Peyer's patch (tissue), 4 donors: ENCODE measurements around the gene SMC3. TPM values are rescaled to one million over a fixed set of nuclear protein-coding genes. Genes with fewer than 3 reads are reported as not detected.

Source experiments
- DNase-seq, 3 donors: peaks; one replicate each; pipeline ENCODE4 v3.0.0-alpha.2; 2017 to 2019
- H3K27ac ChIP-seq, 4 donors: fragments of 200-600 bp; sonication (generic); one replicate each; pipeline ENCODE4 v1.5.1; 2016 to 2019
- H3K27me3 ChIP-seq, 2 donors: fragments of 200-600 bp; sonication (generic); one replicate each; pipeline ENCODE4 v1.5.1; 2019
- H3K36me3 ChIP-seq, 3 donors: fragments of 200-600 bp; sonication (generic); one replicate each; pipeline ENCODE4 v1.5.1; 2016 to 2019
- H3K4me1 ChIP-seq, 4 donors: fragments of 200-600 bp; sonication (generic); one replicate each; pipeline ENCODE4 v1.5.1; 2016 to 2019
- H3K4me3 ChIP-seq, 4 donors: fragments of 200-600 bp; sonication (generic); 1 replicate in 3 of 4; 2 replicates in 1 of 4; pipeline ENCODE4 v1.5.1; 2016 to 2019; ENCODE audit warnings: mild to moderate bottlenecking in 1 of 4
- H3K9me3 ChIP-seq, 4 donors: fragments of 200-600 bp; sonication (generic); one replicate each; pipeline ENCODE4 v1.5.1; 2016 to 2019; ENCODE audit warnings: mild to moderate bottlenecking in 1 of 4
- POLR2A ChIP-seq, 2 donors: fragments of 450-650 bp; IDR thresholded peaks; one replicate each; pipeline ENCODE4 v1.5.1; 2017; ENCODE audit warnings: antibody characterized with exemption in 2 of 2, mild to moderate bottlenecking in 2 of 2, moderate library complexity in 2 of 2
- total RNA-seq, 4 donors: library from RNA; depleted of rRNA; stranded (reverse); fragments of >200 nt; gene quantifications; one replicate each; pipeline ENCODE4 v1.1.0, GENCODE V29; 2016
- TF ChIP-seq, protein P1 (sequence below), 6 experiments: fragments of 450-650 bp in 4 of 6; fragments of 200-600 bp in 2 of 6; sonication (generic) in 1 of 6; IDR thresholded peaks; one replicate each; pipeline ENCODE4 v1.5.1; 2017 to 2019; ENCODE audit warnings: antibody characterized with exemption in 6 of 6, mild to moderate bottlenecking in 3 of 6, moderate library complexity in 1 of 6

Gene SMC3
- total RNA-seq, 4 donors from 2014 or later, result 21.9 to 37.1 (median 33.0) TPM

DNA sequence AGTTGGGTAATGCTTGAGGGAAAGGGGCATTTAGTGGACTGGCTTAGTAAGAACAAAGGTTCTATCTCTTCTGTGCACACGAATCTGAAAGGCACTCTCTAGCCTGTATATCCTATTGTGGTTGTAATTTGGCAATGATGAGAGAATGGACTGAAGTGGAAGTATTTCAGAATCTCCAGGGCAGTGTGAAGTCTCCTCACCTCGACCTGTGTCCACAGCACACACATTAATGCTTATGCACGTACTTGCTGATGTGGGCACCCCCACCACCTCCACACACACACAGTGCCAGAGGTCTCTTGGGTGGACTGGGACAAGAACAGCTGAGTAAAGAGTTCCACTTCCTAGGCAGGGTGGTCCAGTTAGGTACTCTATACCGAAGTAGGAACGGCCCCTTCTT lies 6.9 kb downstream of the SMC3 start:
- Histone ChIP-seq H3K9me3 (no peaks in the 10 kb centered on the region), H3K27me3 (no peaks in the 10 kb centered on the region), H3K27ac (no peak overlapping the region), H3K36me3 (peaks cover 0 to 35% (median 0%) of the 10 kb centered on the region in 3 donors), H3K4me1 (peaks cover 0 to 7% (median 3%) of the 10 kb centered on the region in 4 donors), H3K4me3 (no peak overlapping the region)
- no peak for DNase-seq
- no peak for TF ChIP-seq POLR2A (IDR thresholded peaks at IDR 0.05)
- TF ChIP-seq, protein P1, sequence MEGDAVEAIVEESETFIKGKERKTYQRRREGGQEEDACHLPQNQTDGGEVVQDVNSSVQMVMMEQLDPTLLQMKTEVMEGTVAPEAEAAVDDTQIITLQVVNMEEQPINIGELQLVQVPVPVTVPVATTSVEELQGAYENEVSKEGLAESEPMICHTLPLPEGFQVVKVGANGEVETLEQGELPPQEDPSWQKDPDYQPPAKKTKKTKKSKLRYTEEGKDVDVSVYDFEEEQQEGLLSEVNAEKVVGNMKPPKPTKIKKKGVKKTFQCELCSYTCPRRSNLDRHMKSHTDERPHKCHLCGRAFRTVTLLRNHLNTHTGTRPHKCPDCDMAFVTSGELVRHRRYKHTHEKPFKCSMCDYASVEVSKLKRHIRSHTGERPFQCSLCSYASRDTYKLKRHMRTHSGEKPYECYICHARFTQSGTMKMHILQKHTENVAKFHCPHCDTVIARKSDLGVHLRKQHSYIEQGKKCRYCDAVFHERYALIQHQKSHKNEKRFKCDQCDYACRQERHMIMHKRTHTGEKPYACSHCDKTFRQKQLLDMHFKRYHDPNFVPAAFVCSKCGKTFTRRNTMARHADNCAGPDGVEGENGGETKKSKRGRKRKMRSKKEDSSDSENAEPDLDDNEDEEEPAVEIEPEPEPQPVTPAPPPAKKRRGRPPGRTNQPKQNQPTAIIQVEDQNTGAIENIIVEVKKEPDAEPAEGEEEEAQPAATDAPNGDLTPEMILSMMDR (IDR thresholded peaks at IDR 0.05), result no peak

DNA sequence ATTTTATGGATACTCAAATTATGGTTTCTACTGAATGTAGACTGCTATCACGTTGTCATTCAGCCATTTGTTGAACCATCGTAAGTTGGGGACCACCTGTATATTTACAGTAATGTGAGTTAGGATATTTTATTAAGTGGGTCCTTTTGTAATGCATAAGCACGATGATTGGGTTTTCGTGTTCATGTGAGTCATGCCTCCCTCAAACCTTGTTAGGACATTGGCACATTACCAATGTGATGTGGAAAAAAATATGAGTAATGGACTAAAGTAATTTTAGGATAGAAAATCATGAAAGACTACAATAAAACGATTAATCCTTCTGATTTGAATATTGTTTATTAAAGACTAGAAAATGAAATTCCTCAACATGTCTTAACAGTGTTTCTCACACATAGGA lies 8.7 kb downstream of the SMC3 start:
- H3K36me3 ChIP-seq, result peaks cover 0 to 51% (median 0%) of the 10 kb centered on the region in 3 donors

DNA sequence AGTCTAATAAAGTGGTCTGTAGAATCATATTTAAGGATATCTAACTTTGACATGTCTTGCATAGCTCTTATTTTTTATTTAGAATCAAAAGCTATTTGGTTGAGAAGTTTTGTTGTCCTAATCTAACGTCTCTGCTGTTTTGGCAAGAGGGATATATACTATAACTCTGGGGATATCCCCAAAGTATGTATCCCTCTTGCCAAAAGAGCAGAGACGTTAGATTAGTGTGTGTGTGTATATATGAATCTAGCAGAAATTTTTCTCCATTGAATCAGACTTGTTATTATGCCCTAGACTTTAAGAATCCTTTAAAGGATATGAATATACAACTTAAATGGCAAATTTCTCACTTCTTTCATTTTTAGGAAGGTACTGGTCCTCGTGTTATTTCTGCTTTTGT lies 9.6 kb downstream of the SMC3 start:
- H3K4me1 ChIP-seq, result no peaks in the 10 kb centered on the region
- TF ChIP-seq, protein P1 (IDR thresholded peaks at IDR 0.05), result no peak
- TF ChIP-seq POLR2A (IDR thresholded peaks at IDR 0.05), result no peak
- no peak for DNase-seq
- peaks cover 0 to 60% (median 0%) of the 10 kb centered on the region in 3 donors for H3K36me3 ChIP-seq
- H3K27me3 ChIP-seq, result no peaks in the 10 kb centered on the region
- H3K4me3 ChIP-seq, result no peak overlapping the region
- H3K9me3 ChIP-seq, result no peaks in the 10 kb centered on the region
- no peak overlapping the region for H3K27ac ChIP-seq

More for the DNA sequence above, 8.7 kb downstream of the SMC3 start:
- H3K27me3 ChIP-seq, result no peaks in the 10 kb centered on the region
- H3K4me3 ChIP-seq, result no peak overlapping the region
- peaks cover 0 to 1% (median 0%) of the 10 kb centered on the region in 4 donors for H3K4me1 ChIP-seq
- no peak overlapping the region for H3K27ac ChIP-seq
- H3K9me3 ChIP-seq, result no peaks in the 10 kb centered on the region
- DNase-seq, result no peak
- TF ChIP-seq, protein P1 (IDR thresholded peaks at IDR 0.05), result no peak
- no peak for TF ChIP-seq POLR2A (IDR thresholded peaks at IDR 0.05)

DNA sequence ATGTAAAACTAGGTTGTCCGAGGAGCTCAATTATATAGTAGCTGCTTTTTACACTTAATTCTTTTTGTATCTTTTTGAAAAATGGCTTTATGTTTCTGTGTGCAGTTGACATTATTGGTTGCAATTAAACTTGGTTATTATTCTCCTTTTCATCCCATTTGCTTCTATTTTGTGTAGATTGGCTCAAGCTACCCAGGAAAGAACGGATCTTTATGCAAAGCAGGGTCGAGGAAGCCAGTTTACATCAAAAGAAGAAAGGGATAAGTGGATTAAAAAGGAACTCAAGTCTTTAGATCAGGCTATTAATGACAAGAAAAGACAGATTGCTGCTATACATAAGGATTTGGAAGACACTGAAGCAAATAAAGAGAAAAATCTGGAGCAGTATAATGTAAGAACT lies 16.5 kb downstream of the SMC3 start:
- H3K4me3 ChIP-seq, result no peak overlapping the region
- no peak for TF ChIP-seq POLR2A (IDR thresholded peaks at IDR 0.05)
- TF ChIP-seq, protein P1 (IDR thresholded peaks at IDR 0.05), result no peak
- DNase-seq, result no peak
- no peaks in the 10 kb centered on the region for H3K27me3 ChIP-seq
- no peaks in the 10 kb centered on the region for H3K9me3 ChIP-seq
- no peak overlapping the region for H3K27ac ChIP-seq
- H3K4me1 ChIP-seq, result no peaks in the 10 kb centered on the region
- H3K36me3 ChIP-seq, result peaks cover 0 to 97% (median 5%) of the 10 kb centered on the region in 3 donors

DNA sequence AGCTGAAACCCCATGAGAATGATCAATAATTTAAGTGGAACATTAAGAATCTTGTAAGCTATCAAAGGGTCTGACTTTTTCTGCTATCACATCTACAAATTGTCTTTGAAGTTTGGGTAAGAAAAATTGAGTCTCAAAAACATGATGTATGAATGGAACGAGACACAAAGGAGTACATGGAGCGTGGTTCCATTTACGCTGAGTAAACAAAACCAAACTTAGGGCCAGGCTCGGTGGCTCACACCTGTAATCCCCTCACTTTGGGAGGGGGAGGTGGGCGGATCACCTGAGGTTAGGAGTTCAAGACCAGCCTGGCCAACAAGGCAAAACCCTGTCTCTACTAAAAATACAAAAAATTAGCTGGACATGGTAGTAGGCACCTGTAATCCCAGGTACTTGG lies 24.3 kb downstream of the SMC3 start:
- Histone ChIP-seq H3K36me3 (peaks cover 0 to 93% (median 2%) of the 10 kb centered on the region in 3 donors), H3K9me3 (no peaks in the 10 kb centered on the region)
- TF ChIP-seq, protein P1 (IDR thresholded peaks at IDR 0.05), result no peak
- no peak for TF ChIP-seq POLR2A (IDR thresholded peaks at IDR 0.05)

DNA sequence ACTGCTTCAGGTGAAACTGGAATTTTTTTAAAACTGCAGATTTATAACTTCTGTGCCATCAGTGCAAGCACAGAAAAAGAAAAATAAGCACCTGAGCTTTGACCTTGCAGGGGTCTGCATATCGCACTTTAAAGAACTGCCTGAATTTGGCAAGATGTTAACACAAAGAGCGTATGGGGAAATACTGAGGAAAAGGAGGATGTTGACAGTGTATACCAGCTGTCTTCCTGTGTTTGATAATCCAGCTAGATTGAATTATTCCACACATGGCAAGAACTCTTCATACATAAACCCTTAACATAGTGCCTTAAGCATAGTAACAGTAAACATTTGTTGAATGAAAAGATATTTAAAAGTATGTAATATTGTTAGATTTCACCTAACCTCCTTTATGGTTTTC lies 30.0 kb downstream of the SMC3 start:
- H3K27ac ChIP-seq, result no peak overlapping the region
- no peaks in the 10 kb centered on the region for H3K27me3 ChIP-seq
- H3K9me3 ChIP-seq, result no peaks in the 10 kb centered on the region
- no peaks in the 10 kb centered on the region for H3K4me1 ChIP-seq
- TF ChIP-seq, protein P1 (IDR thresholded peaks at IDR 0.05), result no peak
- no peak for TF ChIP-seq POLR2A (IDR thresholded peaks at IDR 0.05)
- peaks cover 0 to 91% (median 5%) of the 10 kb centered on the region in 3 donors for H3K36me3 ChIP-seq
- no peak overlapping the region for H3K4me3 ChIP-seq
- DNase-seq, result no peak

More for the DNA sequence above, 24.3 kb downstream of the SMC3 start:
- H3K27me3 ChIP-seq, result no peaks in the 10 kb centered on the region
- no peak overlapping the region for H3K4me3 ChIP-seq
- no peak for DNase-seq
- no peak overlapping the region for H3K27ac ChIP-seq
- H3K4me1 ChIP-seq, result no peaks in the 10 kb centered on the region
